ENCODE data around the gene TRABD2A. TPM values are rescaled to one million over a fixed set of nuclear protein-coding genes. Genes with fewer than 3 reads are reported as not detected.

TRABD2A gene
- total RNA-seq, 1 experiment from 2014 or later, result 4.6 TPM

DNA sequence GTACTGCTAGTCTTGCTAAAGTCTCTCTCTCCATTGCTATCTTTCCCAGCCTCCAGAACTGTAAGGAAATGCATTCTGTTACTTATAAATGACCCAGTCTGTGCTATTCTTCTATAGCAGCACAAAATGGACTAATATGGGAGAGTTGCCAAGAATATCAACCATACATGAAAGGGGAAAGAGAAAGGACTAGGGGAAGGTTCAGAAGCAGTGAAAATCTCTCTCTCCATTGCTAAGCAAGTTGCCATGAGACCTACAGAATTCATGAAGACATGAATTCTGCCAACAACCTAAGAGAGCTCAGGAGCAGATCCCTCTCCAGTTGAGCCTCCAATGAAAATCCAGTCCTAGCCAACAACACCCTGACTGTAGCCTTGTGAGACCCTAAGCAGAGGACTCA lies 3.6 kb upstream of the TRABD2A start:
- CTCF ChIA-PET, result no interaction called here
- Histone ChIP-seq H3K27ac (ENCODE audit: low read depth, low read length) (no peak overlapping the region), H3K4me2 (ENCODE audit: low read length) (no peak overlapping the region), H3K4me1 (ENCODE audit: control insufficient read depth in 1 of 2, insufficient read depth in 2 of 2, low read length in 2 of 2) (peaks cover 5 to 24% of the 10 kb centered on the region in 2 experiments; a peak in 3 of 4 replicates), H3K9ac (ENCODE audit: low read length) (no peak overlapping the region), H2AFZ (ENCODE audit: low read depth, low read length, poor library complexity, severe bottlenecking) (no peak overlapping the region), H4K20me1 (ENCODE audit: insufficient read depth) (no peaks in the 10 kb centered on the region), H3K4me3 (replicated peaks in 1 of 2; ENCODE audit: low read depth in 1 of 2, low read length in 2 of 2) (no peak overlapping the region), H3K36me3 (ENCODE audit: control insufficient read depth in 1 of 2, insufficient read depth in 2 of 2, low read length in 2 of 2) (no peaks in the 10 kb centered on the region), H3K27me3 (ENCODE audit: insufficient read depth, low read length) (no peaks in the 10 kb centered on the region; the same call in 1 of the 2 replicates), H3K9me3 (ENCODE audit: control insufficient read depth in 1 of 2, insufficient read depth in 1 of 2, low read depth in 1 of 2, low read length in 2 of 2) (no peaks in the 10 kb centered on the region), H3K9me2 (ENCODE audit: insufficient read depth) (no peaks in the 10 kb centered on the region), H3K79me2 (ENCODE audit: insufficient read depth, low read length) (no peaks in the 10 kb centered on the region)
- BruUV-seq (replicated peaks), result no TSS peak
- TF ChIP-seq POLR2AphosphoS5 (IDR thresholded peaks at IDR 0.05; ENCODE audit: low read depth, low read length) (no peak), EGR1 (IDR thresholded peaks at IDR 0.05; ENCODE audit: low read depth) (no peak), EZH2phosphoT487 (IDR thresholded peaks at IDR 0.05; ENCODE audit: borderline replicate concordance) (no peak), CEBPB (IDR thresholded peaks at IDR 0.05; ENCODE audit: low read depth) (no peak), YY1 (IDR thresholded peaks at IDR 0.05; ENCODE audit: extremely low read depth, insufficient replicate concordance, low read depth, low read length) (no peak), ZNF274 (IDR thresholded peaks at IDR 0.05; ENCODE audit: low read depth, low read length) (no peak), RAD21 (IDR thresholded peaks at IDR 0.05; ENCODE audit: low read depth) (no peak), CBX3 (IDR thresholded peaks at IDR 0.05; ENCODE audit: low read depth) (no peak)
- TF ChIP-seq, protein P1, sequence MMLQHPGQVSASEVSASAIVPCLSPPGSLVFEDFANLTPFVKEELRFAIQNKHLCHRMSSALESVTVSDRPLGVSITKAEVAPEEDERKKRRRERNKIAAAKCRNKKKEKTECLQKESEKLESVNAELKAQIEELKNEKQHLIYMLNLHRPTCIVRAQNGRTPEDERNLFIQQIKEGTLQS (IDR thresholded peaks at IDR 0.05), result no peak
- TF ChIP-seq, protein P2, sequence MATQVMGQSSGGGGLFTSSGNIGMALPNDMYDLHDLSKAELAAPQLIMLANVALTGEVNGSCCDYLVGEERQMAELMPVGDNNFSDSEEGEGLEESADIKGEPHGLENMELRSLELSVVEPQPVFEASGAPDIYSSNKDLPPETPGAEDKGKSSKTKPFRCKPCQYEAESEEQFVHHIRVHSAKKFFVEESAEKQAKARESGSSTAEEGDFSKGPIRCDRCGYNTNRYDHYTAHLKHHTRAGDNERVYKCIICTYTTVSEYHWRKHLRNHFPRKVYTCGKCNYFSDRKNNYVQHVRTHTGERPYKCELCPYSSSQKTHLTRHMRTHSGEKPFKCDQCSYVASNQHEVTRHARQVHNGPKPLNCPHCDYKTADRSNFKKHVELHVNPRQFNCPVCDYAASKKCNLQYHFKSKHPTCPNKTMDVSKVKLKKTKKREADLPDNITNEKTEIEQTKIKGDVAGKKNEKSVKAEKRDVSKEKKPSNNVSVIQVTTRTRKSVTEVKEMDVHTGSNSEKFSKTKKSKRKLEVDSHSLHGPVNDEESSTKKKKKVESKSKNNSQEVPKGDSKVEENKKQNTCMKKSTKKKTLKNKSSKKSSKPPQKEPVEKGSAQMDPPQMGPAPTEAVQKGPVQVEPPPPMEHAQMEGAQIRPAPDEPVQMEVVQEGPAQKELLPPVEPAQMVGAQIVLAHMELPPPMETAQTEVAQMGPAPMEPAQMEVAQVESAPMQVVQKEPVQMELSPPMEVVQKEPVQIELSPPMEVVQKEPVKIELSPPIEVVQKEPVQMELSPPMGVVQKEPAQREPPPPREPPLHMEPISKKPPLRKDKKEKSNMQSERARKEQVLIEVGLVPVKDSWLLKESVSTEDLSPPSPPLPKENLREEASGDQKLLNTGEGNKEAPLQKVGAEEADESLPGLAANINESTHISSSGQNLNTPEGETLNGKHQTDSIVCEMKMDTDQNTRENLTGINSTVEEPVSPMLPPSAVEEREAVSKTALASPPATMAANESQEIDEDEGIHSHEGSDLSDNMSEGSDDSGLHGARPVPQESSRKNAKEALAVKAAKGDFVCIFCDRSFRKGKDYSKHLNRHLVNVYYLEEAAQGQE (IDR thresholded peaks at IDR 0.05; ENCODE audit: low read depth), result no peak
- DNase-seq (ENCODE audit: low read depth, low spot score) (no peak), ATAC-seq (no peak)
- intact Hi-C loops (cut with micrococcal nuclease), result no loop called here
- RAD21 ChIA-PET (ENCODE audit: low non-redundant PET in 1 of 2, low total read pairs in 2 of 2, uncharacterized antibody in 2 of 2, unreplicated experiment in 2 of 2), result no interaction called here
- POLR2A ChIA-PET, result no interaction called here
